Measurements from ENCODE around the gene PBX4.

PBX4 gene

GRCh38 chr19:19545707-19546106, 72.8 kb downstream of the PBX4 start:
- H3K9me3 ChIP-seq: no peaks in the 10 kb centered on the region
- H3K4me3 ChIP-seq: no peak overlapping the region
- no peak for DNase-seq (ENCODE audit: low spot score in 2 of 2)
- H3K36me3 ChIP-seq (replicated peaks): no peaks in the 10 kb centered on the region
- H3K27me3 ChIP-seq (ENCODE audit: low read depth): no peaks in the 10 kb centered on the region
- no peaks in the 10 kb centered on the region for H3K4me1 ChIP-seq
- in situ Hi-C loops (cut with MboI; ENCODE audit: low sequenced_read_pairs): loop anchor here (25.0 kb wide), 1 partner anchor 417 kb away; no protein-coding TSS in a partner anchor

GRCh38 chr19:19544954-19545591, 73.4 kb downstream of the PBX4 start:
- in situ Hi-C loops (cut with MboI; ENCODE audit: low sequenced_read_pairs): loop anchor here (25.0 kb wide), 1 partner anchor 417 kb away; no protein-coding TSS in a partner anchor

GRCh38 chr19:19544257-19544953, 74.1 kb downstream of the PBX4 start:
- no peaks in the 10 kb centered on the region for H3K27me3 ChIP-seq (ENCODE audit: low read depth)
- in situ Hi-C loops (cut with MboI; ENCODE audit: low sequenced_read_pairs): loop anchor here (25.0 kb wide), 1 partner anchor 418 kb away; no protein-coding TSS in a partner anchor
- no peaks in the 10 kb centered on the region for H3K4me1 ChIP-seq
- no peak overlapping the region for H3K4me3 ChIP-seq
- DNase-seq (ENCODE audit: low spot score in 2 of 2): no peak
- no peaks in the 10 kb centered on the region for H3K9me3 ChIP-seq
- no peaks in the 10 kb centered on the region for H3K36me3 ChIP-seq (replicated peaks)

More at GRCh38 chr19:19544954-19545591, 73.4 kb downstream of the PBX4 start:
- Histone ChIP-seq H3K27me3 (ENCODE audit: low read depth) (no peaks in the 10 kb centered on the region), H3K4me3 (no peak overlapping the region), H3K9me3 (no peaks in the 10 kb centered on the region), H3K4me1 (no peaks in the 10 kb centered on the region), H3K36me3 (replicated peaks) (no peaks in the 10 kb centered on the region)
- DNase-seq (ENCODE audit: low spot score in 2 of 2): no peak

GRCh38 chr19:19543640-19544039, 74.8 kb downstream of the PBX4 start:
- no peaks in the 10 kb centered on the region for H3K9me3 ChIP-seq
- H3K4me3 ChIP-seq: no peak overlapping the region
- no peaks in the 10 kb centered on the region for H3K36me3 ChIP-seq (replicated peaks)
- in situ Hi-C loops (cut with MboI; ENCODE audit: low sequenced_read_pairs): loop anchor here (25.0 kb wide), 1 partner anchor 419 kb away; no protein-coding TSS in a partner anchor
- H3K4me1 ChIP-seq: no peaks in the 10 kb centered on the region
- no peaks in the 10 kb centered on the region for H3K27me3 ChIP-seq (ENCODE audit: low read depth)
- DNase-seq (ENCODE audit: low spot score in 2 of 2): no peak

GRCh38 chr19:19543101-19543500, 75.4 kb downstream of the PBX4 start:
- Histone ChIP-seq H3K9me3 (no peaks in the 10 kb centered on the region), H3K4me3 (no peak overlapping the region), H3K27me3 (ENCODE audit: low read depth) (no peaks in the 10 kb centered on the region), H3K4me1 (no peaks in the 10 kb centered on the region), H3K36me3 (replicated peaks) (no peaks in the 10 kb centered on the region)
- no peak for DNase-seq (ENCODE audit: low spot score in 2 of 2)
- in situ Hi-C loops (cut with MboI; ENCODE audit: low sequenced_read_pairs): loop anchor here (25.0 kb wide), 1 partner anchor 419 kb away; no protein-coding TSS in a partner anchor

GRCh38 chr19:19542507-19542906, 76.0 kb downstream of the PBX4 start:
- Histone ChIP-seq H3K4me1 (no peaks in the 10 kb centered on the region), H3K4me3 (no peak overlapping the region)
- in situ Hi-C loops (cut with MboI; ENCODE audit: low sequenced_read_pairs): loop anchor here (25.0 kb wide), 1 partner anchor 420 kb away; no protein-coding TSS in a partner anchor

GRCh38 chr19:19541616-19542015, 76.9 kb downstream of the PBX4 start:
- no peak for DNase-seq (ENCODE audit: low spot score in 2 of 2)
- no peaks in the 10 kb centered on the region for H3K27me3 ChIP-seq (ENCODE audit: low read depth)
- no peaks in the 10 kb centered on the region for H3K9me3 ChIP-seq
- H3K4me3 ChIP-seq: no peak overlapping the region
- H3K36me3 ChIP-seq (replicated peaks): no peaks in the 10 kb centered on the region
- no peaks in the 10 kb centered on the region for H3K4me1 ChIP-seq
- in situ Hi-C loops (cut with MboI; ENCODE audit: low sequenced_read_pairs): loop anchor here (25.0 kb wide), 1 partner anchor 421 kb away; no protein-coding TSS in a partner anchor

More at GRCh38 chr19:19542507-19542906, 76.0 kb downstream of the PBX4 start:
- H3K36me3 ChIP-seq (replicated peaks): no peaks in the 10 kb centered on the region
- H3K27me3 ChIP-seq (ENCODE audit: low read depth): no peaks in the 10 kb centered on the region
- no peak for DNase-seq (ENCODE audit: low spot score in 2 of 2)
- H3K9me3 ChIP-seq: no peaks in the 10 kb centered on the region

- peak; percentile 31 to 84 for DNase-seq (ENCODE audit: low spot score in 2 of 2)
- in situ Hi-C loops (cut with MboI; ENCODE audit: low sequenced_read_pairs): loop anchor here (25.0 kb wide), 1 partner anchor 421 kb away; no protein-coding TSS in a partner anchor
- H3K9me3 ChIP-seq: no peaks in the 10 kb centered on the region
Measured at GRCh38 chr19:19540715-19541515, 77.6 kb downstream of the PBX4 start.

GRCh38 chr19:19540064-19540714, 78.3 kb downstream of the PBX4 start:
- DNase-seq (ENCODE audit: low spot score in 2 of 2): peak in 1 of 2 experiments; percentile 70
- Histone ChIP-seq H3K27me3 (ENCODE audit: low read depth) (no peaks in the 10 kb centered on the region), H3K9me3 (no peaks in the 10 kb centered on the region), H3K4me3 (no peak overlapping the region), H3K36me3 (replicated peaks) (no peaks in the 10 kb centered on the region), H3K4me1 (no peaks in the 10 kb centered on the region)
- in situ Hi-C loops (cut with MboI; ENCODE audit: low sequenced_read_pairs): loop anchor here (25.0 kb wide), 1 partner anchor 422 kb away; no protein-coding TSS in a partner anchor

More at GRCh38 chr19:19540715-19541515, 77.6 kb downstream of the PBX4 start:
- no peak overlapping the region for H3K4me3 ChIP-seq
- H3K4me1 ChIP-seq: no peaks in the 10 kb centered on the region
- H3K36me3 ChIP-seq (replicated peaks): no peaks in the 10 kb centered on the region
- no peaks in the 10 kb centered on the region for H3K27me3 ChIP-seq (ENCODE audit: low read depth)

- no peaks in the 10 kb centered on the region for H3K27me3 ChIP-seq (ENCODE audit: low read depth)
- no peak overlapping the region for H3K4me3 ChIP-seq
- H3K36me3 ChIP-seq (replicated peaks): no peaks in the 10 kb centered on the region
- no peak for DNase-seq (ENCODE audit: low spot score in 2 of 2)
- in situ Hi-C loops (cut with MboI; ENCODE audit: low sequenced_read_pairs): loop anchor here (5.0 to 25.0 kb wide), 2 partner anchors 103 to 423 kb away; partner anchors contain the start of gene GMIP
- H3K9me3 ChIP-seq: no peaks in the 10 kb centered on the region
- H3K4me1 ChIP-seq: no peaks in the 10 kb centered on the region
Measured at GRCh38 chr19:19539698-19540063, 78.8 kb downstream of the PBX4 start.

- DNase-seq (ENCODE audit: low spot score in 2 of 2): no peak
- H3K9me3 ChIP-seq: no peaks in the 10 kb centered on the region
- in situ Hi-C loops (cut with MboI; ENCODE audit: low sequenced_read_pairs): loop anchor here (5.0 to 25.0 kb wide), 2 partner anchors 104 to 424 kb away; partner anchors contain the start of gene GMIP
- no peaks in the 10 kb centered on the region for H3K27me3 ChIP-seq (ENCODE audit: low read depth)
- no peaks in the 10 kb centered on the region for H3K36me3 ChIP-seq (replicated peaks)
- no peak overlapping the region for H3K4me3 ChIP-seq
- H3K4me1 ChIP-seq: no peaks in the 10 kb centered on the region
Measured at GRCh38 chr19:19538785-19539166, 79.7 kb downstream of the PBX4 start.

GRCh38 chr19:19538061-19538784, 80.3 kb downstream of the PBX4 start, which contains the start of gene CILP2:
Gene CILP2 (plus strand): TSS chr19:19538265. CDS start chr19:19538350, 85 bp downstream.
- in situ Hi-C loops (cut with MboI; ENCODE audit: low sequenced_read_pairs): loop anchor here (5.0 to 25.0 kb wide), 2 partner anchors 104 to 424 kb away; partner anchors contain the start of gene GMIP
- no peaks in the 10 kb centered on the region for H3K9me3 ChIP-seq
- DNase-seq (ENCODE audit: low spot score in 2 of 2): peak in 1 of 2 experiments; percentile 39
- H3K36me3 ChIP-seq (replicated peaks): no peaks in the 10 kb centered on the region
- H3K27me3 ChIP-seq (ENCODE audit: low read depth): no peaks in the 10 kb centered on the region
- H3K4me3 ChIP-seq: no peak within 1 kb of the TSS
- H3K4me1 ChIP-seq: no peaks in the 10 kb centered on the region

Measured in HAP-1 (cell line).